Measurements from ENCODE around the gene MESD. TPM values are rescaled to one million over a fixed set of nuclear protein-coding genes. Genes with fewer than 3 reads are reported as not detected.
A peak's percentile ranks its signal among the peaks of the same experiment; 100 is the strongest.

Gene MESD
- total RNA-seq, 1 experiment from 2014 or later = 30.2 TPM

- ChIA-PET POLR2A (no interaction called here), CTCF (interaction anchor here (0.7 kb wide), 1 partner anchor 134 kb away, joined by 3 read pairs; the partner anchor contains the start of gene CEMIP)
- Mint-ChIP-seq H3K4me1 (ENCODE audit: insufficient read depth, unreplicated experiment) (no peaks in the 10 kb centered on the region), H3K4me3 (ENCODE audit: unreplicated experiment) (no peak overlapping the region), H3K27ac (ENCODE audit: low read depth, unreplicated experiment) (no peak overlapping the region), H3K27me3 (ENCODE audit: insufficient read depth, unreplicated experiment) (no peaks in the 10 kb centered on the region), H3K36me3 (ENCODE audit: insufficient read depth, unreplicated experiment) (no peaks in the 10 kb centered on the region), H3K9me3 (ENCODE audit: unreplicated experiment) (peaks cover 7% of the 10 kb centered on the region)
- DNase-seq (ENCODE audit: unreplicated experiment) = no peak
- no TSS peak for BruUV-seq (replicated peaks)
- TF ChIP-seq CTCF (IDR thresholded peaks at IDR 0.05; ENCODE audit: unreplicated experiment) = no peak
- intact Hi-C loops (cut with micrococcal nuclease) = no loop called here
These were observed 76.1 kb downstream of the MESD start for GRCh38 chr15:80913541-80913940.

- POLR2A ChIA-PET = interaction anchor here (0.6 kb wide), 1 partner anchor 24 kb away, joined by 3 read pairs; no protein-coding TSS in a partner anchor
- H3K9me3 Mint-ChIP-seq (ENCODE audit: unreplicated experiment) = peaks cover 7% of the 10 kb centered on the region
- CTCF ChIA-PET = no interaction called here
- no peak for TF ChIP-seq CTCF (IDR thresholded peaks at IDR 0.05; ENCODE audit: unreplicated experiment)
- H3K27me3 Mint-ChIP-seq (ENCODE audit: insufficient read depth, unreplicated experiment) = no peaks in the 10 kb centered on the region
- BruUV-seq (replicated peaks) = no TSS peak
- no peak overlapping the region for H3K27ac Mint-ChIP-seq (ENCODE audit: low read depth, unreplicated experiment)
- H3K4me1 Mint-ChIP-seq (ENCODE audit: insufficient read depth, unreplicated experiment) = no peaks in the 10 kb centered on the region
- no peaks in the 10 kb centered on the region for H3K36me3 Mint-ChIP-seq (ENCODE audit: insufficient read depth, unreplicated experiment)
- intact Hi-C loops (cut with micrococcal nuclease) = no loop called here
- no peak overlapping the region for H3K4me3 Mint-ChIP-seq (ENCODE audit: unreplicated experiment)
- no peak for DNase-seq (ENCODE audit: unreplicated experiment)
These were observed 76.9 kb downstream of the MESD start for GRCh38 chr15:80912673-80913072.

- no TSS peak for BruUV-seq (replicated peaks)
- POLR2A ChIA-PET = interaction anchor here (0.6 kb wide), 1 partner anchor 291 kb away, joined by 3 read pairs; no protein-coding TSS in a partner anchor
- Mint-ChIP-seq H3K27me3 (ENCODE audit: insufficient read depth, unreplicated experiment) (no peaks in the 10 kb centered on the region), H3K4me3 (ENCODE audit: unreplicated experiment) (no peak overlapping the region), H3K4me1 (ENCODE audit: insufficient read depth, unreplicated experiment) (peaks cover 2% of the 10 kb centered on the region), H3K9me3 (ENCODE audit: unreplicated experiment) (peaks cover 7% of the 10 kb centered on the region), H3K36me3 (ENCODE audit: insufficient read depth, unreplicated experiment) (no peaks in the 10 kb centered on the region), H3K27ac (ENCODE audit: low read depth, unreplicated experiment) (no peak overlapping the region)
- no peak for TF ChIP-seq CTCF (IDR thresholded peaks at IDR 0.05; ENCODE audit: unreplicated experiment)
- DNase-seq (ENCODE audit: unreplicated experiment) = no peak
- CTCF ChIA-PET = interaction anchor here (0.5 to 0.6 kb wide), 2 partner anchors 22 to 199 kb away, joined by 3 read pairs; no protein-coding TSS in a partner anchor
- intact Hi-C loops (cut with micrococcal nuclease) = loop anchor here (1.0 kb wide), 1 partner anchor 58 kb away; no protein-coding TSS in a partner anchor
These were observed 77.8 kb downstream of the MESD start for GRCh38 chr15:80911821-80912220.

- POLR2A ChIA-PET = no interaction called here
- TF ChIP-seq CTCF (IDR thresholded peaks at IDR 0.05; ENCODE audit: unreplicated experiment) = no peak
- peak; percentile 91 for DNase-seq (ENCODE audit: unreplicated experiment)
These were observed 83.4 kb downstream of the MESD start for GRCh38 chr15:80906159-80906766.

More at GRCh38 chr15:80906159-80906766, 83.4 kb downstream of the MESD start:
- intact Hi-C loops (cut with micrococcal nuclease) = no loop called here
- Mint-ChIP-seq H3K4me3 (ENCODE audit: unreplicated experiment) (no peak overlapping the region), H3K4me1 (ENCODE audit: insufficient read depth, unreplicated experiment) (peaks cover 9% of the 10 kb centered on the region), H3K9me3 (ENCODE audit: unreplicated experiment) (peaks cover 7% of the 10 kb centered on the region), H3K27me3 (ENCODE audit: insufficient read depth, unreplicated experiment) (no peaks in the 10 kb centered on the region), H3K27ac (ENCODE audit: low read depth, unreplicated experiment) (no peak overlapping the region), H3K36me3 (ENCODE audit: insufficient read depth, unreplicated experiment) (no peaks in the 10 kb centered on the region)
- CTCF ChIA-PET = interaction anchor here (1.0 kb wide), 1 partner anchor 64 kb away, joined by 3 read pairs; no protein-coding TSS in a partner anchor
- BruUV-seq (replicated peaks) = no TSS peak
